Uterus (tissue), 2 donors: ENCODE results near the gene TXNDC9.

Experiments
- CTCF ChIP-seq, 4 experiments: fragments of 200-600 bp in 2 of 4; fragments of 450-650 bp in 2 of 4; sonication (generic) in 2 of 4; IDR thresholded peaks; one replicate each; pipeline ENCODE4 v1.5.1; 2016 to 2019; ENCODE audit warnings: antibody characterized with exemption in 4 of 4, mild to moderate bottlenecking in 2 of 4, moderate library complexity in 1 of 4
- POLR2A ChIP-seq, 2 donors: fragments of 450-650 bp; IDR thresholded peaks; one replicate each; pipeline ENCODE4 v1.6.1; 2016; ENCODE audit warnings: antibody characterized with exemption in 2 of 2, mild to moderate bottlenecking in 1 of 2, moderate library complexity in 1 of 2

- TF ChIP-seq CTCF (IDR thresholded peaks at IDR 0.05), result no peak
- no peak for TF ChIP-seq POLR2A (IDR thresholded peaks at IDR 0.05)
Measured at GRCh38 chr2:99348173-99348572, 12.0 kb upstream of the TXNDC9 start.
